ENCODE results near the gene C1orf35. TPM values are rescaled to one million over a fixed set of nuclear protein-coding genes. Genes with fewer than 3 reads are reported as not detected.
A peak's percentile ranks its signal among the peaks of the same experiment; 100 is the strongest.

Gene C1orf35
- total and polyA plus RNA-seq, 2 of the 8 experiments (the other 6 are each of a cell fraction or from before 2014, with no cell fraction given) = 18.6 to 19.9 TPM

- 4% methylated on average over 60 of the region's 79 CpGs; no CpG with 5 or more reads in 1 of the 2 experiments for WGBS, 2 experiments (ENCODE audit: extremely low coverage in 1 of 2, insufficient coverage in 1 of 2, insufficient read length in 1 of 2, insufficient replicate concordance in 2 of 2, low coverage in 1 of 2, low lambda C conversion rate in 2 of 2, missing lambda C conversion rate in 1 of 2)
- H3K79me2 ChIP-seq (ENCODE audit: control insufficient read depth in 1 of 2, insufficient read depth in 2 of 2, low read length in 2 of 2) = peaks cover 53 to 55% of the 10 kb centered on the region in 2 experiments
Observed at GRCh38 chr1:228082918-228083870, 19.9 kb downstream of the C1orf35 start.

More at GRCh38 chr1:228082918-228083870, 19.9 kb downstream of the C1orf35 start:
- H3K4me3 ChIP-seq (ENCODE audit: extremely low read depth in 1 of 4, insufficient read depth in 2 of 4, low read depth in 3 of 4, low read length in 4 of 4) = peak overlapping the region; percentile 91 to 99 (median 95)
- H3K27me3 ChIP-seq (replicated peaks in 1 of 4; ENCODE audit: control insufficient read depth in 3 of 4, extremely low read depth in 1 of 4, insufficient read depth in 3 of 4, low read length in 3 of 4) = peaks cover 0 to 10% (median 8%) of the 10 kb centered on the region in 4 experiments; a peak in 4 of 7 replicates
- H4K91ac ChIP-seq (replicated peaks; ENCODE audit: insufficient read length, low read length) = peak overlapping the region; percentile 80
- no peak overlapping the region for H2BK12ac ChIP-seq (ENCODE audit: low read depth, low read length)
- H3K79me1 ChIP-seq (ENCODE audit: low read depth, low read length) = peaks cover 13% of the 10 kb centered on the region; the same call in 1 of the 2 replicates
- H3K14ac ChIP-seq (ENCODE audit: insufficient read length) = peak overlapping the region; percentile 31
- no peak overlapping the region for H2AFZ ChIP-seq (ENCODE audit: low read length)
- H3K4me1 ChIP-seq (replicated peaks in 1 of 4; ENCODE audit: control insufficient read depth in 3 of 4, insufficient read depth in 4 of 4, low read length in 3 of 4) = peaks cover 7 to 27% (median 8%) of the 10 kb centered on the region in 4 experiments
- no peak for DNase-seq (ENCODE audit: low read depth in 1 of 2, low spot score in 2 of 2)
- H3K27ac ChIP-seq (ENCODE audit: low read depth, low read length) = peak overlapping the region; percentile 95
- no peaks in the 10 kb centered on the region for H3K36me3 ChIP-seq (ENCODE audit: control insufficient read depth in 2 of 4, insufficient read depth in 4 of 4, low read length in 3 of 4)
- peaks cover 15% of the 10 kb centered on the region for H3K23me2 ChIP-seq (ENCODE audit: low read depth, low read length)
- H3K9ac ChIP-seq (replicated peaks in 1 of 4; ENCODE audit: extremely low read depth in 1 of 4, low read depth in 3 of 4, low read length in 3 of 4) = peak overlapping the region; percentile 80 to 98 (median 90)
- ChIA-PET CTCF (ENCODE audit: partially characterized antibody) (interaction anchor here (1.2 to 3.2 kb wide), 5 partner anchors 9 to 83 kb away, joined by 3 to 21 read pairs (median 7); no protein-coding TSS in a partner anchor), POLR2A (ENCODE audit: partially characterized antibody) (interaction anchor here (0.7 to 4.3 kb wide), 13 partner anchors 8 to 129 kb away, joined by 3 to 27 read pairs (median 5); no protein-coding TSS in a partner anchor)
- no peak for FAIRE-seq
- H2BK20ac ChIP-seq (ENCODE audit: low read length) = no peak overlapping the region
- H4K5ac ChIP-seq (ENCODE audit: insufficient read length, low read depth, low read length) = peak overlapping the region; percentile 39
- TF ChIP-seq TCF12 (IDR thresholded peaks at IDR 0.05; ENCODE audit: low read depth, low read length) (no peak), POLR2A (IDR thresholded peaks at IDR 0.05; ENCODE audit: control extremely low read depth in 1 of 2, low read depth in 2 of 2, low read length in 2 of 2) (peak in 1 of 2 experiments; percentile 55; a peak in 1 of 3 replicates), SIN3A (conservative IDR thresholded peaks at IDR 0.05 in 1 of 2, IDR thresholded peaks at IDR 0.05 in 1 of 2; ENCODE audit: low read depth in 1 of 2, low read length in 2 of 2) (peak in 1 of 2 experiments; percentile 28; a peak in 2 of 4 replicates)
- no peak overlapping the region for H2AK5ac ChIP-seq (ENCODE audit: low read depth, low read length)
- H3K18ac ChIP-seq (ENCODE audit: extremely low read depth, low read length) = 0 out of 2 replicates have a peak overlapping the region, but pooled peaks have one; percentile 39
- no peak overlapping the region for H2BK120ac ChIP-seq (replicated peaks; ENCODE audit: low read depth, low read length)
- H4K8ac ChIP-seq (ENCODE audit: extremely low read depth, insufficient read depth, low read length) = peak overlapping the region; percentile 98
- peak overlapping the region; percentile 66 for H2BK5ac ChIP-seq (ENCODE audit: low read depth, low read length)
- H3K56ac ChIP-seq (replicated peaks; ENCODE audit: insufficient read length, low read depth, low read length) = peak overlapping the region; percentile 21
- H3K4ac ChIP-seq (replicated peaks; ENCODE audit: insufficient read length, low read depth, low read length) = peak overlapping the region; percentile 83
- peak overlapping the region; percentile 73 to 92 for H3K4me2 ChIP-seq (ENCODE audit: insufficient read depth in 1 of 2, low read depth in 2 of 2, low read length in 2 of 2)
- peaks cover 36 to 58% of the 10 kb centered on the region in 2 experiments for H4K20me1 ChIP-seq (replicated peaks in 1 of 2; ENCODE audit: control insufficient read depth in 1 of 2, insufficient read depth in 2 of 2, low read length in 2 of 2)
- no peak overlapping the region for H3K23ac ChIP-seq (ENCODE audit: insufficient read length)
- H3K9me3 ChIP-seq (ENCODE audit: insufficient read depth in 2 of 2, low read depth in 1 of 2, low read length in 1 of 2) = no peaks in the 10 kb centered on the region
- H2BK15ac ChIP-seq (ENCODE audit: low read length) = no peak overlapping the region
